ENCODE data around the gene NGEF. TPM values are rescaled to one million over a fixed set of nuclear protein-coding genes. Genes with fewer than 3 reads are reported as not detected.

NGEF gene
- total and polyA plus RNA-seq, 9 of the 15 experiments (the other 6 are each of a cell fraction or from before 2014, with no cell fraction given): 0.07 to 0.17 (median 0.09) TPM; not detected in 6

DNA sequence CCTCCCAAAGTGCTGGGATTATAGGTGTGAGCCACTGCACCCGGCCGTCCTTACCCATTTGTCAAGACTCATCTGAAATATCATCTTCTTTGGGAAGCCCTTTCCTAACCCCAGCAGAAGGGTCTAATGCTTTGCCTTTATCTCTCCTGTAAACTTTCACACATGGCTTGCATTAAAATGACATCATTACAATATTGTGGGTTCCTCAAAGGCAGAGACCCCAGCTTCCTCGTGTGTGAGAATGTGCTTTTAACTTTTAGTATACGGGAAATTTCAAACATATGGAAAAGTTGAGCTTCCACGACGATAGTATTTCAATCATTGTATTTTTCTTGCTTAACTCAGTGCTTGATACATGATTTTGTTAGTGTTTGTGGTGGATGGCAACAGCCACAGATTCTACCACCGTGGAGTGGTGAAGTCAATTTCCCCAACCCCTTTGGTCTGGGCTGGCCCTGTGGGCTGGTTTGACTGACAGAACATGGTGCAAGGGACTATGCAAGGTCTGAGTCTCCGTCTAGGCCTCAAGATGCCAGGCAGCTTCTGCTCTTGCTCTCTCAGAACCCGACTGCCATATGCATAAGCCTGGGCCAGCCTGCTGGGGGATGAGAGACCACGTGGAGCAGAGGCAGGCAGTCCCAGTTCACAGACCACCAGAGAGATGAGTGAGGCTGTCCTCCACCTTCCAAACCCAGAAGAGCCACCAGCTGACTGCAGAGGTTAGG lies 39.9 kb downstream of the NGEF start:
- no peak for FAIRE-seq
- no peaks in the 10 kb centered on the region for H3K36me3 ChIP-seq (ENCODE audit: control insufficient read depth, insufficient read depth, low read length)
- no peaks in the 10 kb centered on the region for H3K9me1 ChIP-seq (ENCODE audit: control insufficient read depth, insufficient read depth, low read length)
- no peaks in the 10 kb centered on the region for H3K9me3 ChIP-seq (replicated peaks; ENCODE audit: control insufficient read depth, insufficient read depth, low read depth, low read length)
- intact Hi-C loops (cut with micrococcal nuclease) (no loop called here), in situ Hi-C loops (cut with MboI) (no loop called here)
- no peak overlapping the region for H2AFZ ChIP-seq (ENCODE audit: low read depth, low read length)
- no peaks in the 10 kb centered on the region for H3K79me2 ChIP-seq (ENCODE audit: control insufficient read depth, insufficient read depth, low read length)
- ChIA-PET POLR2A (no interaction called here), CTCF (ENCODE audit: low intra/inter-chr PET ratio) (no interaction called here)
- BruUV-seq (replicated peaks): no TSS peak
- no peak for DNase-seq (ENCODE audit: extremely low read depth in 1 of 4, low spot score in 3 of 4)
- ATAC-seq: no peak
- TF ChIP-seq, protein P1, sequence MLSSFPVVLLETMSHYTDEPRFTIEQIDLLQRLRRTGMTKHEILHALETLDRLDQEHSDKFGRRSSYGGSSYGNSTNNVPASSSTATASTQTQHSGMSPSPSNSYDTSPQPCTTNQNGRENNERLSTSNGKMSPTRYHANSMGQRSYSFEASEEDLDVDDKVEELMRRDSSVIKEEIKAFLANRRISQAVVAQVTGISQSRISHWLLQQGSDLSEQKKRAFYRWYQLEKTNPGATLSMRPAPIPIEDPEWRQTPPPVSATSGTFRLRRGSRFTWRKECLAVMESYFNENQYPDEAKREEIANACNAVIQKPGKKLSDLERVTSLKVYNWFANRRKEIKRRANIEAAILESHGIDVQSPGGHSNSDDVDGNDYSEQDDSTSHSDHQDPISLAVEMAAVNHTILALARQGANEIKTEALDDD (IDR thresholded peaks at IDR 0.05): no peak
- TF ChIP-seq, protein P2, sequence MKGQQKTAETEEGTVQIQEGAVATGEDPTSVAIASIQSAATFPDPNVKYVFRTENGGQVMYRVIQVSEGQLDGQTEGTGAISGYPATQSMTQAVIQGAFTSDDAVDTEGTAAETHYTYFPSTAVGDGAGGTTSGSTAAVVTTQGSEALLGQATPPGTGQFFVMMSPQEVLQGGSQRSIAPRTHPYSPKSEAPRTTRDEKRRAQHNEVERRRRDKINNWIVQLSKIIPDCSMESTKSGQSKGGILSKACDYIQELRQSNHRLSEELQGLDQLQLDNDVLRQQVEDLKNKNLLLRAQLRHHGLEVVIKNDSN (CRISPR knock-in tag; IDR thresholded peaks at IDR 0.05): no peak
- TF ChIP-seq HDGF (IDR thresholded peaks at IDR 0.05) (no peak), SP2 (IDR thresholded peaks at IDR 0.05; ENCODE audit: extremely low read depth, low read depth, low read length, poor library complexity, severe bottlenecking) (no peak), CBX1 (IDR thresholded peaks at IDR 0.05; ENCODE audit: low read depth) (no peak), NBN (IDR thresholded peaks at IDR 0.05; ENCODE audit: low read depth) (no peak), NEUROD1 (IDR thresholded peaks at IDR 0.05; ENCODE audit: borderline replicate concordance, low read depth, low read length, partially characterized antibody) (no peak), ZNF316 (IDR thresholded peaks at IDR 0.05) (no peak), CSDE1 (IDR thresholded peaks at IDR 0.05) (no peak)
- TF ChIP-seq, protein P3, sequence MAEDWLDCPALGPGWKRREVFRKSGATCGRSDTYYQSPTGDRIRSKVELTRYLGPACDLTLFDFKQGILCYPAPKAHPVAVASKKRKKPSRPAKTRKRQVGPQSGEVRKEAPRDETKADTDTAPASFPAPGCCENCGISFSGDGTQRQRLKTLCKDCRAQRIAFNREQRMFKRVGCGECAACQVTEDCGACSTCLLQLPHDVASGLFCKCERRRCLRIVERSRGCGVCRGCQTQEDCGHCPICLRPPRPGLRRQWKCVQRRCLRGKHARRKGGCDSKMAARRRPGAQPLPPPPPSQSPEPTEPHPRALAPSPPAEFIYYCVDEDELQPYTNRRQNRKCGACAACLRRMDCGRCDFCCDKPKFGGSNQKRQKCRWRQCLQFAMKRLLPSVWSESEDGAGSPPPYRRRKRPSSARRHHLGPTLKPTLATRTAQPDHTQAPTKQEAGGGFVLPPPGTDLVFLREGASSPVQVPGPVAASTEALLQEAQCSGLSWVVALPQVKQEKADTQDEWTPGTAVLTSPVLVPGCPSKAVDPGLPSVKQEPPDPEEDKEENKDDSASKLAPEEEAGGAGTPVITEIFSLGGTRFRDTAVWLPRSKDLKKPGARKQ (CRISPR knock-in tag; IDR thresholded peaks at IDR 0.05): no peak
- TF ChIP-seq, protein P4, sequence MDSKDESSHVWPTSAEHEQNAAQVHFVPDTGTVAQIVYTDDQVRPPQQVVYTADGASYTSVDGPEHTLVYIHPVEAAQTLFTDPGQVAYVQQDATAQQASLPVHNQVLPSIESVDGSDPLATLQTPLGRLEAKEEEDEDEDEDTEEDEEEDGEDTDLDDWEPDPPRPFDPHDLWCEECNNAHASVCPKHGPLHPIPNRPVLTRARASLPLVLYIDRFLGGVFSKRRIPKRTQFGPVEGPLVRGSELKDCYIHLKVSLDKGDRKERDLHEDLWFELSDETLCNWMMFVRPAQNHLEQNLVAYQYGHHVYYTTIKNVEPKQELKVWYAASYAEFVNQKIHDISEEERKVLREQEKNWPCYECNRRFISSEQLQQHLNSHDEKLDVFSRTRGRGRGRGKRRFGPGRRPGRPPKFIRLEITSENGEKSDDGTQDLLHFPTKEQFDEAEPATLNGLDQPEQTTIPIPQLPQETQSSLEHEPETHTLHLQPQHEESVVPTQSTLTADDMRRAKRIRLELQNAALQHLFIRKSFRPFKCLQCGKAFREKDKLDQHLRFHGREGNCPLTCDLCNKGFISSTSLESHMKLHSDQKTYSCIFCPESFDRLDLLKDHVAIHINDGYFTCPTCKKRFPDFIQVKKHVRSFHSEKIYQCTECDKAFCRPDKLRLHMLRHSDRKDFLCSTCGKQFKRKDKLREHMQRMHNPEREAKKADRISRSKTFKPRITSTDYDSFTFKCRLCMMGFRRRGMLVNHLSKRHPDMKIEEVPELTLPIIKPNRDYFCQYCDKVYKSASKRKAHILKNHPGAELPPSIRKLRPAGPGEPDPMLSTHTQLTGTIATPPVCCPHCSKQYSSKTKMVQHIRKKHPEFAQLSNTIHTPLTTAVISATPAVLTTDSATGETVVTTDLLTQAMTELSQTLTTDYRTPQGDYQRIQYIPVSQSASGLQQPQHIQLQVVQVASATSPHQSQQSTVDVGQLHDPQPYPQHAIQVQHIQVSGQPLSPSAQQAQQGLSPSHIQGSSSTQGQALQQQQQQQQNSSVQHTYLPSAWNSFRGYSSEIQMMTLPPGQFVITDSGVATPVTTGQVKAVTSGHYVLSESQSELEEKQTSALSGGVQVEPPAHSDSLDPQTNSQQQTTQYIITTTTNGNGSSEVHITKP (IDR thresholded peaks at IDR 0.05; ENCODE audit: partially characterized antibody): no peak
- TF ChIP-seq, protein P5, sequence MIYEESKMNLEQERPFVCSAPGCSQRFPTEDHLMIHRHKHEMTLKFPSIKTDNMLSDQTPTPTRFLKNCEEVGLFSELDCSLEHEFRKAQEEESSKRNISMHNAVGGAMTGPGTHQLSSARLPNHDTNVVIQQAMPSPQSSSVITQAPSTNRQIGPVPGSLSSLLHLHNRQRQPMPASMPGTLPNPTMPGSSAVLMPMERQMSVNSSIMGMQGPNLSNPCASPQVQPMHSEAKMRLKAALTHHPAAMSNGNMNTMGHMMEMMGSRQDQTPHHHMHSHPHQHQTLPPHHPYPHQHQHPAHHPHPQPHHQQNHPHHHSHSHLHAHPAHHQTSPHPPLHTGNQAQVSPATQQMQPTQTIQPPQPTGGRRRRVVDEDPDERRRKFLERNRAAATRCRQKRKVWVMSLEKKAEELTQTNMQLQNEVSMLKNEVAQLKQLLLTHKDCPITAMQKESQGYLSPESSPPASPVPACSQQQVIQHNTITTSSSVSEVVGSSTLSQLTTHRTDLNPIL (CRISPR knock-in tag; IDR thresholded peaks at IDR 0.05): no peak
- no peaks in the 10 kb centered on the region for H3K4me1 ChIP-seq (replicated peaks in 1 of 2; ENCODE audit: control insufficient read depth in 2 of 2, insufficient read depth in 2 of 2, low read length in 2 of 2)
- H3K9ac ChIP-seq (ENCODE audit: insufficient read depth in 1 of 2, low read depth in 2 of 2, low read length in 2 of 2): no peak overlapping the region
- H3K27me3 ChIP-seq (ENCODE audit: control insufficient read depth in 2 of 2, insufficient read depth in 2 of 2, low read length in 2 of 2): peaks cover 6 to 26% of the 10 kb centered on the region in 2 experiments; a peak in 3 of 5 replicates
- no peak overlapping the region for H3K4me3 ChIP-seq
- no peaks in the 10 kb centered on the region for H4K20me1 ChIP-seq (replicated peaks; ENCODE audit: control insufficient read depth, insufficient read depth, low read length)
- H3K27ac ChIP-seq (ENCODE audit: extremely low read depth, low read depth, low read length): no peak overlapping the region
- H3K4me2 ChIP-seq (ENCODE audit: insufficient read depth, low read length): no peak overlapping the region
- WGBS (ENCODE audit: insufficient coverage, low coverage, missing lambda C conversion rate): 3% methylated on average over 9 of the region's 10 CpGs

Measured in K562 (cell line).